ENCODE measurements around the gene ZNG1B.
"Not testable (repeated sequence)": the region's sequence is repeated elsewhere in the genome, so short reads cannot be mapped to it uniquely, and the experiment has no call there.

Gene ZNG1B

DNA sequence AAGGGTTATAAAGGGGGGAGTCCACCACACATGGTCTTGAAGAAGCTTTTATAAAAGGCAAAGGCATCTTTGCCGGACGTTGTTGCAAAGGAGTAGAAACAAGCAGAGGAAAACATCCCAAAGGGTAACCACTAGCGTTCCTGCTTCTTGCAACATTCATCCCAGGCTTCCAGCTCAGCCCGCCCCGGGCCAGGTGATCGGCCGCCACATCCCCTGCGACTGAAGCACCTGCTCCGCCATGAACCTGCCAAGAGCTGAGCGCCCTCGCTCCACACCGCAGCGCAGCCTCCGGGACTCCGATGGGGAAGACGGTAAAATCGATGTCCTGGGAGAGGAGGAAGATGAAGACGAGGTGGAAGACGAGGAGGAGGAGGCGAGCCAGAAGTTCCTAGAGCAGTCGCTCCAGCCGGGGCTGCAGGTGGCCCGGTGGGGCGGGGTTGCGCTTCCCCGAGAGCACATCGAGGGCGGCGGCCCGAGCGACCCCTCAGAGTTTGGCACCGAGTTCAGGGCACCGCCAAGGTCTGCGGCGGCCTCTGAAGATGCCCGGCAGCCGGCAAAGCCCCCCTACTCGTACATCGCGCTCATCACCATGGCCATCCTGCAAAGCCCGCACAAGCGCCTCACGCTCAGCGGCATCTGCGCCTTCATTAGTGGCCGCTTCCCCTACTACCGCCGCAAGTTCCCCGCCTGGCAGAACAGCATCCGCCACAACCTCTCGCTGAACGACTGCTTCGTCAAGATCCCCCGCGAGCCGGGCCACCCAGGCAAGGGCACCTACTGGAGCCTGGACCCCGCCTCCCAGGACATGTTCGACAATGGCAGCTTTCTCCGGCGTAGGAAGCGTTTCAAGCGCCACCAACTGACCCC is 61.8 kb downstream of the ZNG1B start:
- DNase-seq (ENCODE audit: extremely low read depth, low read depth), result not testable (repeated sequence)

- DNase-seq (ENCODE audit: extremely low read depth, low read depth), result not testable (repeated sequence)
Measured at GRCh38 chr2:113499886-113500722, 62.6 kb downstream of the ZNG1B start.

DNA sequence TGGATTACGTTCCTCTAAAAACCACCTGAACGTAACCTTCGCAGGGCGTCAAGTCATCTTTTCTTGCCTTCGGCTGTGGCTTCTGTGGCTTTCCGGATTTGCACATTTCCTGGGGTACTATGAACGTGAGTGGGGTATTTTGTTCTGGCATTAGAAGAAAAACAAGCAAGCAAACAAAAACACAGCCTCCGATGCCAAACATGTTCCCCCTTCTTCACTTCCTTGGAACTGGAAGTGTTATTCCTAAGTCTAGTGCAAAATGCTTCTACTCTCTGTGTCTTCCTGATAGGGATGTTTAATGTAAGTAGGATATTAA is 63.2 kb downstream of the ZNG1B start:
- not testable (repeated sequence) for DNase-seq (ENCODE audit: extremely low read depth, low read depth)

GRCh38 chr2:113502216-113503093 is 65.0 kb downstream of the ZNG1B start:
- DNase-seq (ENCODE audit: extremely low read depth, low read depth), result not testable (repeated sequence)

DNA sequence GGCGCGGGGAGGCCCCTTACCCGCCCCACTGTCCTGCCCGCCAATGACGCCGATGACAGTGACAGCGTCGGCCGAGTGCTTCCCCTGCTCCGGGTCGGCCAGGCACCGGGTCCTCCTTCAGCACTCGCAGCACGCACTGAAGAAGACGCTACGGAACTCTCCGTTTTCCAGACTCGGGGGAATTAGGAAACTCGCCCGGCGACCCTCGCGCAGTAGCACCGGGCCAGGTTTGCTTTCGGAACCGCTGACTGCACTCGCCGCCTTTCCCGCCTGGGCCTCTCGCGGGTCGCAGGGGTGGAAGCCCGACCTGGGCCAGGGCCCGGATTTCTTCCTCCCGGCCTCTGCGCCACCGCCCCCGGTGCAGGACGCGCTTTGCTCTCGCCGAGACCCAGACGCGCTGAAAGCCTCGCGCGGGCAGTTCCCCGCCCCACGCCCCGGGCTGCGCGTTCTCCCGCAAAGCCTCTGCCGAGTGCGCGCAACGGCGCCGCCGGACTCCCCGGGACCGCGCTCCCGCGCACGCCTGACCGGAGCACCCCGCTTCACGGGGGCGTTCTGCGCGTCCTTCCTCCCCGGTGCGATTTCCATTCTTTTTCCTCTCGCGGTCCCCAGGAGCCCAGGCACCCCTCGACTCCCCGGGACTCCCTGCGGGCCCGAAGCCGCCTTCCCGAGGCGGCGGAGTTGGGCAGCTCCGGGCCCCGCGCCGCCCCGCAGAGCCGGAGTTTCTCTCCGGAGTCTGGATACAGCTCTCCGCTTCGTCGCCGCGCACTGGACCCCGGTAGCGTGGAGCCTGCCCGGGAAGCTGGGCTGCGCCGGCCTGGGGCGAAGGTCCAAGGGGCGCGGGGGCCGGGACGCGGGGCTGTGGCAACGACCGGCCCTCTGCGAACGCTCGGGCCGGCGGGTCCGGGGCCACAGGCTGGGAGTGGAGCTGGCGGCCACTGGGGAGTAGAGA is 65.9 kb downstream of the ZNG1B start:
- DNase-seq (ENCODE audit: extremely low read depth, low read depth), result not testable (repeated sequence)

- DNase-seq (ENCODE audit: extremely low read depth, low read depth), result not testable (repeated sequence)
Measured at GRCh38 chr2:113504081-113504480, 66.6 kb downstream of the ZNG1B start.

- DNase-seq (ENCODE audit: extremely low read depth, low read depth), result not testable (repeated sequence)
Measured at GRCh38 chr2:113507394-113508140, 70.1 kb downstream of the ZNG1B start.

DNA sequence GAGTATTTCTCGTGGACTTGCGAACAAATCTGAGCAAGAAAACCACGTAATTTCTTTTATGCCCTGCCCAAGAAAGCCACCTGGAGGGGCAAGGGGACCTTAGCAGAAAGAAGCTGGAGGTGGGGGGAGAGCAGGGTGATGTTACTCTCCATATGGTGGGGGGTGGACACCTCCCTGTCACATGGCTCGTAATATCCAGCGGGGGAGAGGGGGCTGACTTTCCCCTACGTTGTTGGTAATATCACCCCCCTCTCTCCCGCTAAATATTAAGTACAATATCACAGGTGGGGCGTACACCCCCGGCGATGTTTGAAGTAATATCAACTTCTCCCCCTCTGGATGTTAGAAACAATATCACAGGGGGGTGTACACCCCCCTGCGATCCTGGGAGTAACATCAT is 70.7 kb downstream of the ZNG1B start:
- not testable (repeated sequence) for DNase-seq (ENCODE audit: extremely low read depth, low read depth)

DNA sequence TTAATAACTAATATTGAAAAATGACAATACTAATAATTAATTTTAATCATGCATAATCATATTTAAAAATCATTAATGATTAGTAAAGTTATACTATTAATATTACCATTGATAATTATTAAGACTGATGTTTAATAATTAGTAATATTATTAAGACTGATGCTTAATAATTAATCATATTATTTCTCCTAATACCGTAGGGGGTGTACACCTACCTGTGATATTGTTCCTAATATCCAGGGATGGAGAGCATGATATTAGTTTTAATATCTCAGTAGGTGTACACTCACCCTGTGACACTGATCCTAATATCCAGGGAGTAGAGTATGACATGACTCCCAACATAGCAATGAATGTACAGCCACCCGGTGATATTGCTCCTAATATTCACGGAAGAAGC is 73.4 kb downstream of the ZNG1B start:
- not testable (repeated sequence) for DNase-seq (ENCODE audit: extremely low read depth, low read depth)

DNA sequence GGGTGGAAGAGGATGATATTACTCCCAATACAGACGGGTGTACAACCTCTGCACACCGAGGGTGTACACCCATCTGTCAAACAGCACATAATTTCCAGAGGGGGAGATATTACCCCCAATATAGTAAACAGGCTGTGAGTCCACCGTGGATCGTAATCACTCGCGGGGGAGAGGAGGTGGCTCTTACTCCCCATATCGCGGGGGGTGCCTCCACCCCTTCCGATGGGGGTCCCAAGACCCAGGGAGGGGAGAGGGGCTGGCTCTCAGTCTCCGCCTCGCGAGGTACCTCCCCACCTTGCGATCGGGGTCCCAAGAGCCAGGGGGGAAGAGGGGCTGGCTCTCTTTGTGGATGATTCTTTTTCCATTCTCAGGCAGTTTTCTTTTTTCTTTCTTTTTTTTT is 74.4 kb downstream of the ZNG1B start:
- DNase-seq (ENCODE audit: extremely low read depth, low read depth), result not testable (repeated sequence)

DNA sequence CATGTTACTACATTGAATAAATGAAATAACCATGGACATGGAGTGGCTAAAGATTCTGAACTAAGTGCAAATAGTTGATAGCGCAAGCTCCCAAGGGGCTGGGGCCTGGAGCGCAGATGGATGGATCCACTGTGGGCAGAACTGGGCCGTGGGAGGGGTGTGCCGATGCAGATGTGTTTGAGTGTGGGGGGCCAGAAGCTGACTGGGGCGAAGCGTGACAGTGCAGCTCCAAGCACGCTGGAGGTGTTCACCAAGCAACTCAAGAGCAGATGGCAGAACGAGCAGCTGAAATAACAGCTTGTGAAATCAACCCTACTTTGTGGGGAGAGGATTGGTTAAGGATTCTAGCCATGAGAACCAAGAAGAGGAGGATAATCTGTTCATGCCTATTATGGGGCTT is 78.0 kb downstream of the ZNG1B start:
- not testable (repeated sequence) for DNase-seq (ENCODE audit: extremely low read depth, low read depth)

- DNase-seq (ENCODE audit: extremely low read depth, low read depth), result not testable (repeated sequence)
Measured at GRCh38 chr2:113515995-113516394, 78.5 kb downstream of the ZNG1B start.

DNA sequence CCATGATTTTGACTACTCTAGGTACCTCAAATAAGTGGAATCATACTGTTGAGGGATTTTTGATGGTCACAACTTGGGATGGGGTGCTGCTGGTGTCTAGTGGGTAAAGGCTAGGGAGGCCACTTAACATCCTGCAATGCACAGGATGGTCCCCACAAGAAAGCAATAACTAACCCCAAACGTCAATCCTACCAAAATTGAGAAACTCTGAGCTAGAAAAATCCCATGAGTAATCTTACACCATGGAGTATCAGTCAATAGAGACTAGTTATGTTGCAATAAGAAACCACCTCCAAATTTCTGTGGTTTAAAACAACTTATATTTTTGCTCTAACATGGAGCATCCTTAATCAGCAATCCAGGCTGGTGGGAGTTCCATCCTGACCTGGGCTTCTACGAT is 79.5 kb downstream of the ZNG1B start:
- DNase-seq (ENCODE audit: extremely low read depth, low read depth), result not testable (repeated sequence)

- DNase-seq (ENCODE audit: extremely low read depth, low read depth), result not testable (repeated sequence)
Measured at GRCh38 chr2:113520837-113521236, 83.3 kb downstream of the ZNG1B start.

DNA sequence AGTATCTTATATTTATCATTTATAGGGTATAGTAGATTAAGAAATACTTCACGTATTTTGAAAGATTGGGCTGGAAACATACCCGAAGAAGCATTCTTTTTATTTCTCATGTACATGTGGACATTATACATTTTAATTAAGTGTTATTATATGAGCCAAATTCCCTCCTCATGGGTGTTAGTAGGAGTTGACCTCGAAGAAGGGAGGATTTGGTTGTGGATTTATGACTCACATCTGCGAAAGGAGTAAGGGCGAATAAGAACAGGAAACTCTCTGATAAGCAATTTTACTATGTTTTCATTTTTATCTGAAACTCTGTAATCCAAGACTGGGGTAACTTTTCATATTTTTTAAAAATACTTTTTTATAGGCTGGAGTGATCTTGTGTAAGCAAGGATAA is 84.0 kb downstream of the ZNG1B start:
- not testable (repeated sequence) for DNase-seq (ENCODE audit: extremely low read depth, low read depth)

GRCh38 chr2:113524986-113525385 is 87.5 kb downstream of the ZNG1B start:
- DNase-seq (ENCODE audit: extremely low read depth, low read depth), result not testable (repeated sequence)

GRCh38 chr2:113527350-113528045 is 90.0 kb downstream of the ZNG1B start:
- DNase-seq (ENCODE audit: extremely low read depth, low read depth), result not testable (repeated sequence)

GRCh38 chr2:113528126-113528525 is 90.6 kb downstream of the ZNG1B start:
- not testable (repeated sequence) for DNase-seq (ENCODE audit: extremely low read depth, low read depth)

DNA sequence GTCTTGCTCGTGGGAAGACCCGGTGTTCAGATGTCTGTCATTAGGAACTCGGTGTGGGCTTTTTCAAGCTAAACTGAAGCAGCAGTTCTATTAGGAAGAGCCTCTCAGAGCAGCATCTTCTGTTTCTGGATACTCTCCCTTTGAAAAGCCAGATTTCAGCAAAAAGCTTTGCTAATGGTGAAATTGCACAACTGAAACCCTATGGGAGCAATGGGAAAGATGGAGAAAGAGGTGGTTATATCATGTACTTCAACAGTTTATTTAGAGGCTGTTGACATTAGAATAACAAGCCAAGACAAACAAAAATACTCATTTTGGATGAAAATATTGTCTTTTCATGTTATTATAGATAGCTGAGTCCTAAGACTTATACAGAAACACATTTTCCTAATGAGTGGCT is 91.4 kb downstream of the ZNG1B start:
- not testable (repeated sequence) for DNase-seq (ENCODE audit: extremely low read depth, low read depth)
